Fibroblast of skin of back (primary cell): Measurements from ENCODE around the gene MCTS1.
"Not testable (repeated sequence)": the region's sequence is repeated elsewhere in the genome, so short reads cannot be mapped to it uniquely, and the experiment has no call there.

Experiments
- DNase-seq: peaks from one replicate; pipeline ENCODE4 v3.0.0-alpha.2; 2013

The MCTS1 gene

DNA sequence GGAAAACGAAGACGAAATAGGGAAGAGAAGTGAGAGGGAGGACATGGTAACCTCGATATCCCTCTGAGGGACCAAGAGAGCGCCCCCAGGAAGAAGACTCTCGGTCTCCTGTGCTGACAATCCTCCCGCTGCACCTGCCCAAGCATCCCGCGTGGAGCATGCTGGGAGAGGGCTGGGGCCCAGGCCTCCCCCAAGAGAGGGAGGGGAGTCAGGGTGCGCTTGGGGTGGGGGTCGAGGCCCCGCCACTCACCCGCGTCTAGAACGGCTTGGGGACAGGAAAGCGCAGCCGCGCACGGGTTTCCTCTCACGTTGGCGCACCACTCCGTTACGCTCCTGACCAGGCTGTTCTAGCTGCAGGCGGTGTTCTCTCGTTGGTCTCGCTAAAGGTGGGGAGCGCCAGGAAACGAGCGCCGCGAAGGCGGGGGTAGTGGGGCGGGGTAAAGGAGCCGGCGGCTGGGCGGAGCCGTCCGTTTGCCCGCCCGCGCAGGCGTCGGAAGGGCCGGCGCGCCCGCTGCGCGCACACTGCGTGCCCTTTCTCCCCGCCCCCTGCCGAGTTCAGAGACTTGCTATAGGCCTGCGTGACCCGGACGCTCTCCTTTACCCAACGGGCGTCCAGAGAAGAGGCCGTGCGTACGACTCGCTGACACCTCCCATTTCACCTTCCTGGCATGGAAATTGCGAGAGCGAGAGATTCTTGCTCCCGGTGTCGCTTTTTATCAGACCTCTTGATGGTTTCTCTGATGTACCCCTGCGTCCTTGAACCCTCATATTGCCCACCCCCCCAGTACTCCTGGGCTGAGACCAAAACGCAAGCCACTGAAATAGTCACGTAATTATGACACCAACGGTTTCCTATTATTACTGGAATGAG, 26.0 kb downstream of the MCTS1 start, which contains the start of gene C1GALT1C1:
TSS of gene C1GALT1C1 (minus strand) at position 388 of the 871 bp plus-strand sequence. CDS start 2,888 bp downstream, outside the sequence.
- peak; percentile 93 for DNase-seq

DNA sequence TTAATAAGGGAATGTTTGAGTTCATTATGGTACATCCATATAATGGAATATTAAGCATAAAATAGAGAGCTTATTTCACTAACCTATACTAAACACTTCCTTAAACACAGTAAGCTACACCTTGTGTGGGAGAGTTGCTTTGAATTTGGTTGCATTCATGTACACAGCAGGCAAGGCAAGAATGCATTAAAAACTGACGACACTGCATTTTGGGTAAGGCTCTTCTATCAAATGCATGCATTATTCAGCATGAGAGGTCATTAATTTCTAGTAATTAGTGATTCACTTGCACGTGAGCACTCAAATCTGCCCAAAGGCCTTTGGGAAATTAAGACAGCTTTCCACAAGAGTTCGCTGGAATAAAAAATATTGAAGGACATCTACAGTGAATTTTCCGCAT, 34.7 kb downstream of the MCTS1 start:
- DNase-seq, result no peak

DNA sequence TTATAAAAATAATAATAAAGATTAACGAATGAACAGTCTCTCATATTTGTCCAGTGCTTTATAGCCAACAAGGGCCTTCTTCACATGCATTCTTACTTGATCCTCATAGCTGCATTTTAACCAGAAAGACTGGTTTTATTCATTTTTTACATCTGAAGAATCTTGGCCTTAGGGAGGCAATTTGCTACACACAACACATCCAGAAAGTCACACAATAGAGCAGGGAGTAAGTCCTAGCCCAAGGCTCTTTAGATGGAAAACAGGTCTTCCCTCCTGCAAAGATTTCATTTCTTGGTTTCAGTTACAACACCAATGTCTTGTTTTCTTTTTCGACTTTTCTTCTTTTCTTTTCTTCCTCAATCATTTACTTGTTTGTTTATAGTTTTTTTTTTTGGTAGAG, 39.0 kb downstream of the MCTS1 start:
- DNase-seq, result no peak

DNA sequence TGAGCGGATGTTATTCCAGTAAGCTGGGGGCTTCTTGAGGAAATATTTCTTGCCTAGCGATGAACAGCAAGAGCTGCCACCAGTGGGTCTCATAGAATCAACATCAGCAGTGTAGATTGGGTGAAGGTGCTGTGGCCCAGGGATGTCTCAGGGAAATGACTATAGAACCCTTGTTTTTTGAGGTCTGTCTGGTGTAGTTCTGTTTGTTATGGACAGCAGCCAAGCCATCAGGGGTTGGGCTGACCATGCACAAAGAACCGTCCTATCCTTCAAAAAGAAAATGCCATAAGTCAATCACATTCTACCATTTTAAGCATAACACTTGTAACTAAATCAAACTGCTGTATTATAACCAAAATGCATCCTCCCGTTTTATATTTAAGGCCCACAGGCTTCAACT, 43.2 kb downstream of the MCTS1 start:
- DNase-seq, result peak; percentile 33

DNA sequence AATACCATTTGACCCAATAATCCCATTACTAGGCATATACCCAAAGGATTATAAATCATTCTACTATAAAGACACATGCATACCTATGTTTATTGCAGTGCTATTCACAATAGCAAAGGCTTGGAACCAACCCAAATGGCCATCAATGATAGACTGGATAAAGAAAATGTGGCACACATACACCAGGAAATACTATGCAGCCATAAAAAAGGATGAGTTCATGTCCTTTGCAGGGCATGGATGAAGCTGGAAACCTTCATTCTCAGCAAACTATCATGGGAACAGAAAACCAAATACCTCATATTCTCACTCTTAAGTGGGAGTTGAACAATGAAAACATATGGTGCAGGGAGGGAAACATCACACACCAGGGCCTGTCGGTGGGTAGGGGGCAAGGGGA, 48.4 kb downstream of the MCTS1 start:
- DNase-seq, result not testable (repeated sequence)

DNA sequence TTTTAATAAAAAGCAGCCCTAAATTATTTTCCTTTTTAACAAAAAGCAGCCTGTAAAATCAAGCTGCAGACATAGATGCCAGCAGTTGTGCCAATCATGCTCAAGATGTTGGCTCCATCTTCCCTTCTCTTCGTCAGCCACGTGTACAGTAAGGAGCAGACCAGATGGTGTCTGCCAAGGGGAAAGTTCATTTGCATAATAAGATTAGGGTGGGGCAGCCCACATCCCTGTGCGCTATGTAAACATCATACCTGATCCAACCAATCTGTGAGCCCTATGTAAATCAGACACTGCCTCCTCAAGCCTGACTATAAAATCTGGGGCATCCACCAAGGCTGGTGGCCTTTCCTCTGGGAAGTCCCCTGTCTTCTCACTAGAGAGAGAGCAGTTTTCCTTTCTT, 49.1 kb downstream of the MCTS1 start:
- no peak for DNase-seq

DNA sequence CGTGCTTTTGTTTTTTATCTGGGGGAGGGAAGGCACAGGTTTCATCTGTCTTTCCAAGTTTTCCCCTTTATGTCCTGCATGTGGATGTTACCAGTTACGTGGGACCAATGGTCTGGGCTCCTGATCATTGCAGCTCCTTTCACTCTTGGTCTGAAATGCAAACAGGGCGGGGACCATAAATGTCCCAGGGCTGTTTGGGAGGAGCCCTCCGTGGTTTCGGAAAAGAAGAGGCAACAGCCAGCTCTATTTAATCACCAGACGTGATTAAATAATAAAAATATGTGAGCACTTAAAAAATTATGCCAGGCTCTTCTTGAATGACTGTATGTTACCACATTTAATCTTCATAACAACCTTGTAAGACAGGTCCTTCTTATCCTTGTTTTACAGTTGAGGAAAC, 56.7 kb downstream of the MCTS1 start:
- DNase-seq, result peak; percentile 38
